Keratinocyte (primary cell): ENCODE measurements around the gene TMEM161A.

Experiments
- EZH2 ChIP-seq: IDR thresholded peaks from one replicate; pipeline ENCODE4 v1.6.1; 2012; ENCODE audit warnings: inconsistent platforms, mild to moderate bottlenecking, low read length, moderate library complexity
- TF ChIP-seq, protein P1 (sequence below), 3 experiments: IDR thresholded peaks in 1 of 3; conservative IDR thresholded peaks in 1 of 3; optimal IDR thresholded peaks in 1 of 3; 2 replicates in 2 of 3; 3 replicates in 1 of 3; pipeline versions ENCODE3 to v1.5.1; 2011; ENCODE audit warnings: low read length in 3 of 3, mild to moderate bottlenecking in 3 of 3, moderate library complexity in 2 of 3, control low read depth in 1 of 3, inconsistent platforms in 1 of 3; ENCODE audit not compliant: insufficient read depth in 2 of 3; ENCODE audit errors: extremely low read depth in 1 of 3

DNA sequence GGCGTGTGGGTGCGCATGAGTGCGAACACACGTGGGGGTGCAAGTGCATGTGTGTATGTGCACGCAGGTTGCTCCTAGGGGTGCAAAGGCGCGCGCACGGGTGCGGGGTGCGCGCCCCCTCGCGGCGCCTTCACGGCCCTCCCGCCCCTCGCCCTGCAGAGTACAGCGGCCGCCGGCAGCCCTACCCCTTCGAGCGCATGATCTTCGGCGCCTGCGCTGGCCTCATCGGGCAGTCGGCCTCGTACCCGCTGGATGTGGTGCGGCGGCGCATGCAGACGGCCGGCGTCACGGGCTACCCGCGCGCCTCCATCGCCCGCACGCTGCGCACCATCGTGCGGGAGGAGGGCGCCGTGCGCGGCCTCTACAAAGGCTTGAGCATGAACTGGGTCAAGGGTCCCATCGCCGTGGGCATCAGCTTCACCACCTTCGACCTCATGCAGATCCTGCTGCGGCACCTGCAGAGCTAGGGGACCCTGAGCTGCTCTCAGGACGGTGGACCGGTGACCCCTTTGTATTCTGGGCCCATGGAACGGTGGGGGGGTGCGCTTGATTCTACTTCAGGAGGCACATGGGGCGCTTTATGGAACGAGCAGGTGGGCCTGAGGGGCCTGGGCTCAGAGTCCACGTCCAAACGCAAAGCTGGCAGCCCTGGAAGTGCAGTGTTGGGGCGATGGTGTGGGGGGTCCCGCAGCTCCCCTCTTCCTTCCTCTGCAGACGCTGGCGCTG is 27.7 kb downstream of the TMEM161A start:
- TF ChIP-seq, protein P1, sequence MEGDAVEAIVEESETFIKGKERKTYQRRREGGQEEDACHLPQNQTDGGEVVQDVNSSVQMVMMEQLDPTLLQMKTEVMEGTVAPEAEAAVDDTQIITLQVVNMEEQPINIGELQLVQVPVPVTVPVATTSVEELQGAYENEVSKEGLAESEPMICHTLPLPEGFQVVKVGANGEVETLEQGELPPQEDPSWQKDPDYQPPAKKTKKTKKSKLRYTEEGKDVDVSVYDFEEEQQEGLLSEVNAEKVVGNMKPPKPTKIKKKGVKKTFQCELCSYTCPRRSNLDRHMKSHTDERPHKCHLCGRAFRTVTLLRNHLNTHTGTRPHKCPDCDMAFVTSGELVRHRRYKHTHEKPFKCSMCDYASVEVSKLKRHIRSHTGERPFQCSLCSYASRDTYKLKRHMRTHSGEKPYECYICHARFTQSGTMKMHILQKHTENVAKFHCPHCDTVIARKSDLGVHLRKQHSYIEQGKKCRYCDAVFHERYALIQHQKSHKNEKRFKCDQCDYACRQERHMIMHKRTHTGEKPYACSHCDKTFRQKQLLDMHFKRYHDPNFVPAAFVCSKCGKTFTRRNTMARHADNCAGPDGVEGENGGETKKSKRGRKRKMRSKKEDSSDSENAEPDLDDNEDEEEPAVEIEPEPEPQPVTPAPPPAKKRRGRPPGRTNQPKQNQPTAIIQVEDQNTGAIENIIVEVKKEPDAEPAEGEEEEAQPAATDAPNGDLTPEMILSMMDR (optimal IDR thresholded peaks at IDR 0.05 in 1 of 3, IDR thresholded peaks at IDR 0.05 in 1 of 3, conservative IDR thresholded peaks at IDR 0.05 in 1 of 3; ENCODE audit: extremely low read depth in 1 of 3, insufficient read depth in 2 of 3, low read length in 3 of 3) = peak in 1 of 3 experiments; percentile 18
- no peak for TF ChIP-seq EZH2
